GM19463 (cell line): Measurements from ENCODE around the gene FAM171A1.
"Not testable (repeated sequence)": the region's sequence is repeated elsewhere in the genome, so short reads cannot be mapped to it uniquely, and the experiment has no call there.

Experiments
- ATAC-seq: cut with Tn5 transposase; IDR thresholded peaks from one replicate; pipeline ENCODE4 v1.9.1; 2021; ENCODE audit warnings: mild to moderate bottlenecking, moderate library complexity; ENCODE audit not compliant: unreplicated experiment

FAM171A1 gene

GRCh38 chr10:15295537-15296325 lies 75.4 kb downstream of the FAM171A1 start:
- no peak for ATAC-seq

- ATAC-seq, result no peak
Observed at GRCh38 chr10:15293862-15294842, 76.9 kb downstream of the FAM171A1 start.

- no peak for ATAC-seq
Observed at GRCh38 chr10:15290671-15291070, 80.4 kb downstream of the FAM171A1 start.

- no peak for ATAC-seq
Observed at GRCh38 chr10:15290150-15290549, 80.9 kb downstream of the FAM171A1 start.

GRCh38 chr10:15280974-15281373 lies 90.1 kb downstream of the FAM171A1 start:
- no peak for ATAC-seq

- no peak for ATAC-seq
Observed at GRCh38 chr10:15280462-15280861, 90.6 kb downstream of the FAM171A1 start.

GRCh38 chr10:15279236-15279635 lies 91.9 kb downstream of the FAM171A1 start:
- no peak for ATAC-seq

GRCh38 chr10:15278786-15279185 lies 92.3 kb downstream of the FAM171A1 start:
- ATAC-seq, result no peak

- not testable (repeated sequence) for ATAC-seq
Observed at GRCh38 chr10:15276039-15276438, 95.0 kb downstream of the FAM171A1 start.

- ATAC-seq, result not testable (repeated sequence)
Observed at GRCh38 chr10:15269838-15270237, 101.3 kb downstream of the FAM171A1 start.

- ATAC-seq, result no peak
Observed at GRCh38 chr10:15267496-15267895, 103.6 kb downstream of the FAM171A1 start.

- ATAC-seq, result no peak
Observed at GRCh38 chr10:15266117-15266516, 105.0 kb downstream of the FAM171A1 start.

- no peak for ATAC-seq
Observed at GRCh38 chr10:15265558-15265957, 105.5 kb downstream of the FAM171A1 start.

- no peak for ATAC-seq
Observed at GRCh38 chr10:15265056-15265455, 106.0 kb downstream of the FAM171A1 start.

GRCh38 chr10:15263657-15264323 lies 107.3 kb downstream of the FAM171A1 start:
- ATAC-seq, result no peak

- ATAC-seq, result no peak
Observed at GRCh38 chr10:15262036-15262713, 108.9 kb downstream of the FAM171A1 start.

GRCh38 chr10:15259136-15259535 lies 112.0 kb downstream of the FAM171A1 start:
- ATAC-seq, result no peak

GRCh38 chr10:15258255-15258654 lies 112.8 kb downstream of the FAM171A1 start:
- no peak for ATAC-seq

- ATAC-seq, result no peak
Observed at GRCh38 chr10:15255961-15256360, 115.1 kb downstream of the FAM171A1 start.

- no peak for ATAC-seq
Observed at GRCh38 chr10:15254808-15255648, 116.1 kb downstream of the FAM171A1 start.
